ENCODE results near the gene TFAP2C.
"Not testable (repeated sequence)": the region's sequence is repeated elsewhere in the genome, so short reads cannot be mapped to it uniquely, and the experiment has no call there.

The TFAP2C gene

DNA sequence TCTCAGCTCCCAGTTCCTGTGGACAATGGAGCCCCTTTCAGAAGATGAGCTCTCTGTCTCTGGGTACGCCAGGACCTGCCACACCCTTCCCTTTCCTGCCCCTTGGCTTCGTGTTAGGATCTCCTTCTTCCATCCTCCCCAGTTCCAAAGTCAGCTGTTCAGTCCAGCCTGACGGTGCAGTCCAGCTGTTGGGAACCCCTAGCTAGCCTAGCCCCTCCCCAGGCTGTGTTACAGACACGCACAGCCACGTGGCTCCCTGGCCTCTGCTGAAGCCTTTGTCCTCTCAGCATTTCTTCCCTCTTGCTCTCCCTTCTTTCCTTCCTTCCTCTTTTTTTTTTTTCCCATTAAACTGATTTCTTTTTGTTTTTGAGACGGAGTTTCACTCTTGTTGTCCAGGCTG, 12.4 kb upstream of the TFAP2C start:
- DNase-seq (ENCODE audit: low spot score) = no peak

DNA sequence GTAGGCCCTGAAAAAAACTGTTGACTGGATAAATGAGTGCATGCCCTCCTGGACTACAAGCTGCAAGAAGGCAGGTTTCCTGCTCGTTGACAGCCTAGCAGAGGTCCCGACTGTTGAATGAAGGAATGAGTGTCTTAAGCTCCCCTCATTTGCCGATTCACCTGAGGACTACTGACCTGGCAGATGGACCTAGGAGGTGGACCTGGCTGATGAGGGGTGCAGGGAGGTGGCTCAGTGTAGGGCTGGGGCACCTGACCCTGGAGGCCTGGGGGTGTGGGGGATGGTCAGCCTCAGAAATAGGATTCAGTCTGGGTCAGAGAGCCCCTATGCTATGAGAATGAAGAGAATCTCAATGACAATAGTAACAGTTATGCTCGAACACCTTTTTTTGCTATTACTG, 11.6 kb upstream of the TFAP2C start:
- no peak for DNase-seq (ENCODE audit: low spot score)

DNA sequence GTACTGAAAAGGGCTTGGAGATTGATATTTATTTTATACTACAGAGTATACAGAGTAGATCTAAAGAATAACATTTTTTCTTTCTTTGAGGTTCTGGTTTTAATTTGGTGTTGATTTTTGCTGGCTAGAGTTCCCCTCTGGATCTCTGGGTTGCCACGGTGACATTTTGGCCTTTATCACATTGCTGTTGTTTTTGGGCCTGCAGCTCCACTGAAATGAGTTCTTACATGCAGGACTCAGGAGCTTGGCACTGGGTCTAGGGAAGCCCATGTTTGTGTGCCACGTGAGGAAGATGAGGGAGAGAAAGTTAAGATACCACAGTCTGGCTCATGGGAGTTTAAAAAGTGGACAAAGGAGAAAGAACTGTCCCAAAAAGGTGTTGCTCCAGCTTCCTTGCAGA, 7.4 kb upstream of the TFAP2C start:
- no peak for DNase-seq (ENCODE audit: low spot score)

DNA sequence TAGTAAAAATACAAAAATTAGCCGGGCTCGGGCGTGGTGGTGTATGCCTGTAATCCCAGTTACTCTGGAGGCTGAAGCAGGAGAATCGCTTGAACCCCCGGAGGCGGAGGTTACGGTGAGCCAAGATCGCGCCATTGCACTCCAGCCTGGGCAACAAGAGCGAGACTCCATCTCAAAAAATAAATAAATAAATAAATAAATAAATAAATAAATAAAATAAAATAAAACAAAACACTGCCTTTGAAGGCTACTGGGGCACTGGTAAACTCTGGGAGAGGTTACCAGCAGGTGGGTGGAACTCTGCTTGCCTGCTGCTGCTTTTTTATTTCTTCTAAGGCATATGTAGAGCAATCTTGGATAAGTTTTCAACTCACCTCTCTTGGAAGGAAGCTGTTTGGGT, 5.2 kb upstream of the TFAP2C start:
- not testable (repeated sequence) for DNase-seq (ENCODE audit: low spot score)

DNA sequence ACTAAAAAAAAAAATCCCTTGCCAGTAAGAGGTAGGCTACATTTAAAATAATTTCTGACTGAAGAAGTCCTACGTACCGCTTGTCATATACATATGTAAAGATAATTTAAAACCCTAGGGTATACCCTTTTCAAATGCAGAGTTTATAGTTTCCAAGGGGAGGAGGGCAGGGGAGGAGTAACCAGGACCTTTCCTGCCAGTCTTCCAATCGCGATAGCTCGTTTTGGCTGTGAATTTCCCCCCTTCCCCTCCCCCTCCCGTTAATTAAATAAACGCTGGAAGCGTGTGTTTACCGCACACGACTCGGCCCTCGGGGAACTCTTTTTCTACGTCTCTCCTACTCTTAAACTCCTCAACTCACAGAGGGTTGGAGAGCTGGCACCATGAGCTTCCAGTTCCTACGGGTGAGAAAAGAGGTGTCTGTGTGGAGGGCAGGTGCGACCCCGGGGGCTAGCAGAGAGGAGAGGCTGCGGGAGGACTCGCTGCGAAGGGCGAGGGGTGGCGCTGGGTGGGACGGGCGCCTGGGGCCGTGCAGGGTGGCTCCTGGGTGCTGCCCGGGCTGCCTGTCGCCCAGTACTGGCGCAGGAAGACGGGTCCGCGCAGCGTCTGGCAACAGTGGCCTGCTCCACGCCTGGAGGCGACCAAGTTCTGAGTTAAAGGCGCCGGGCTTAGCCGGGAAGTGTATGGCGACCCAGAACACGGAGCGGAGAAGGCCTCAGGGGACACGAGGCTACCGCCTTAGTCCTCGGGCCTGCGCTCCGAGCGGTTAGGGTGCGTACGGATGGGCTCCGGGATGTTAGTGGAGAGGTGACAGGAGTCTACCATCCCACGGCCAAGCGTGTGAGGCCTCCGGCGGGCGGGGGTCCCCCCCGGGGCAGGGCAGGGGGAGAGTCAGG, 4.1 kb upstream of the TFAP2C start:
- DNase-seq (ENCODE audit: low spot score) = no peak

DNA sequence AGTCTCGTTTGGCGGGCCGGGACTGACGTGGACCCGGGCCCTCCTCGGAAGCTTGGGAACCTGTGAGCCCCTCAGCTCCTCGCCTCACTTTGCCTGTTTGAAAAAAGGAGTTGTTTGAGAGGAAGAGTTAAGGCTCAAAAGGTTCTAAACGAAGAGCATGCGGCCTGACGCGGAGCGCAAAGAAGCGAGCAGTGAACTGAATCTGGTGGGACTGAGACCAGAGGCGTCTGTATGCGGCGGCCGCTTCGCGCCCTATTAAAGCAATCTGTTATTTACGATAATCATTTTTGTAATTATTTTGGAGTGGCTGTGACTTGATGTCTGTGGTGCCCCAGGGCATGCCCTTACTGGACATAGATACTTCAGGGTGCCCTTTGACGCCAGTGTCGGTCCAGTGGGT, 3.3 kb upstream of the TFAP2C start:
- DNase-seq (ENCODE audit: low spot score) = no peak

DNA sequence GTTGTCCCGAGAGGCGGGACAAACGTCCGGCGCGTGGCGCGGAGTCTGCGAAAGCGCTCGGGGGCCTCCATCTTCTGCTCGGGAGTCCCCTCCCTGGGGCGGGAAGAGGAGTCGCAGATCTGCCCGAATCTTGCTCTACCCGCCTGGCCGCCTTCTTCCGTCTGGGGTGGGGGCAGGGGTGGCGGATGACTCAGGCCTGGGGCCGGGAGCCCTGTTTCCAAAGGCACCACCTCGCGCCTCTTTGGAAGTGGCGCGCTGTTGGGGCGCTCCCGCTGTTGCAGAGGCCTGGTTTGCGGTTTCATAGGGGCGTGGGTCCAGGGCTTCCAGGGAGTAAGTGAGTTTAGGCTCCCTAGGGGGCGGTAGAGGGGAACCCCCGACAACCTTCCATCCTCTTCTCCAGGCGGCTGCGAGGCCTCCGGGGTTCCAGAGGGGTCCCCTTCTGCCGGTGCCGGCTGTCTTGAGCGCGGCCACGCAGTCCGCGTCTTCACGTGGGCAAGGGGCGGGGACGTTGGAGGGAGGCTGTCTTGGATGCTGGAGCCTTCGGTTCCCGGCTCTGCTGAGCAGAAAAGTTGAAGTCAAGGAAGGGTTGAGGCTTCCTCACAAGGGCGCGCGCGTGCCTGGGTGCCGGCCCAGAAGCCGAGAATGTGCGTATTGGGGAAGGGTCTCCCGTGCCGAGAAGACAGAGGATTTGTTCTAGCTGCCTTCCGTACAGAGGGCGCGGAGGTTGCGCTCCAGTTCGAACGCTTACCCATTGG, 2.6 kb upstream of the TFAP2C start:
- no peak for DNase-seq (ENCODE audit: low spot score)

DNA sequence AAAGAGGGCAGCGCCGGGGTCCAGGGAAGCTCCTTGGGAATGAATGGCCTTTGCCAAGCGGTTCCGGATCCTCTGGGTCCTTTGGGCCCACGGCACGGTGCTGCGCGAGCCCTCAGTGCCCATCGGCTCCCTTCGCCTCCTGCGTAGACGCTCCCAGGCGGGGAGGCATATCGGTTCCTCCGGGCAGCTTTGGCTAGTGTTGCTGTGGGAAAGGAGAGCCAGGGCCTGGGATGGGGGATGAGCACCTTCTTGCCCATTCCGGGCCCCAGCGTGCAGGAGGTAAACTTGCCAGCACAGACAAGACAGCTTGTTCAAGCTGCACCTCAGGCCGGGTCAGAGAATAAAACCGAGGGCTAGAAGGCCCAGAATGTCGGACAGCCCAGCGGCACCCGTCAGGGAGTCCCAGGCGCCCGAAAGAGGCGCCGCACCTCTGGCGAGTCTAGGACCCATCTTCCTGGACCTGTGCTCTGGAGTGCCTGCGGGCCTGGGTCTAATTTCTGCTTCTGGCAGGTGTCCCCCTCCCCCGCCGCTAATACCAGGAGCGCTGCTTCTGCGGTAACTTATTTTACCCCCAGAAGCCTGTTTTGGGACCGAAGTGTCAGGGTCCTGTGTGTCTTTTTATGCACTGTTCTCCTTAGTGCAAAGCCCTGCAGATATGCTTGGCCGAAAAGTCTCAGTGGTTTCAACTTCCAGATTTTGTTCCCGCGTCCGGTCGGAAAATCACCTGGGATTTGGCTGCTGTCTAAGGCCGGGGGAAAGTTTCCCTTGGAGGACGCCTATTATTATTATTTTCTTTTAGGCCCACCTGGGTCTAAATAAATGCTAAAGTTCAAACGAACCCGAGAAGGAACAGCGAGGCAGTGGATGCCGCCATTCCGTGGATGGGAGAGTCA, 1.7 kb upstream of the TFAP2C start:
- DNase-seq (ENCODE audit: low spot score) = no peak

DNA sequence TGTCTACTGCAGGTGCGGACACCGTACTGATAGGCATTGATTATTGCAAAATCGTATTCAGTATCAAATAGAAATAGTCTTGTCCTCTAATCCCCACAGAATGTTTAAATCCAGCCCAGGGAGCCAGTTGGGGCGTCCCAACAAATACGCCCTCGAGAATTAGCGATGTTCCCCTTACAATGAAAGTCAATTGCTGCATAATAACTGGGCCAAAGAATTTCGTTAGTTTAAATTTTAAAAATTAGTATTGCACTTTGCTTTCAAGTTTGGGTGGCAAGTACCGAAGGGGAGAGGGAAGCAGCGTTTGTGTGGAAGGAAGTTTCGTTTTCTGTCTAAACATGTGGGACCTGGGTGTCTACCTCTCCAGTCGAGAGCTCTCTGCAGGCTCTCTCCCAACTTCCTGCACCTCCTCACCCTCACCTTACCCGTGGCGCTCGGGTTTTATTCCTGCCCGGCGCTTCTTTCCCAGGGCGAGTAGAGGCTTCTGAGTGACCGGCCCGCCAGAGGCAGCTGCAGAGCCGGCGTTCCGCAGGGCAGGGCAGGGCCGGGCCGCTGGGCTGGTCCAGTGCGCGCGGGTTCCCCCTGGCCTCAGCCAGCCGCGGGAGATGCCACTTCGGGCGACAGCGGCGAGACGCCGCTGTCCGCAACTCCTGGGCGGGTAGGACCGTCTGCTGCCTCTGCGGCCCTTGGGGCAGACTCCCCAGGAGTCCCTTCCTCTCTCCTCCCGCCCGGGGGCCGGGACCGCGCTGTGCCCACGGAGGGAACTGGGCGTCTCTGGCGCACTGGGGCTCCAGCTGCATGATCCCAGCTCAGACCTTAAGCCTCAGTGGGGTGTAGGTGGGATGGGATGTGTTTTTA, 862 bp upstream of the TFAP2C start:
- DNase-seq (ENCODE audit: low spot score) = no peak

DNA sequence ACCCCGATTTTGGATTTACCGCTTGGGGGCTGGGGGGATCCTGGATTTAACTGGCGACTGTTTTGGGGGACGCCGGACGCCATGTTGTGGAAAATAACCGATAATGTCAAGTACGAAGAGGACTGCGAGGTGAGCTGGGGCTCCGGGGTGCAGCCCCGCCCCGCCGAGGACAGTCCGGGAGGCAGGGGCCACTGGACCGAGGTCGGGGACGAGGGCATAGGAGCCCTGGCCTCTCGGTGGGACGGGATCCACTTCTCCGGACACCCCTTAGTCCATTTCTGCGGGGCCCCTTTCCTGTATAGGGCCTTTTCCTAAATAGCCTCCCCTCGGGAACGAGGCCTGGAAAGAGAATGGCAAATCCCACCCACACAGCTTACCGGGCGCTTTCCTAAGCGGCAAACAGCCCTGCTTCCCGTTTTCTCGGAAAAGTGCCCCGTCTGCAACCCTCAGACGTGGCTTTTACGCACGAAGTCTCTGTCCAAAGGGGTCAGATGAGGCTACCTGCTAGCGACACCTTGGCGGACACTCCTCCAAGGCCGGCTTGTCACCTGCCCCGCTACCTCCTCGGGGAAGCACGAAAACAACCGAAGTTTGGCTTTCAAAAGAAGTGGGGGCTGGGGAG, 469 bp downstream of the TFAP2C start:
- DNase-seq (ENCODE audit: low spot score) = no peak

DNA sequence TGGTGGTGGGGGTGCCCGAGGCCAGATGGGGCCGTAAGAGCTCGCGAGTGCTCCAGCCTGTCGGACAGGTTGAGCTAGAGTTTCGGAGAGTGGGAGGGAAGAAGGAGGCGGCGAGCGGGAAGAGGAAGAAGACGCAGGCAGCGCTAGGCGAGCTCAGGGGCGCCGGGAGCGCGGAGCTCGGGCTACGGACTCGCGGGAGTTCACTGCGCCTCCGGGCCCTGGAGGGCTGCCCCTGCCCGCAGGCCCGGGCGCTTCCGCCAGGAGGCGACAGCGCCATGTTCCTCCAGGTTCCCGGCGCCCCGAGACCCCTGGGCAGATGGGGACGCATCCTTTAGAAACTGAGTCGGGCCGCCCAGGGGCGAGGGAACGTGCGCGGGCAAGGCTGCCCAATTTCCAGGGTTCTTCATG, 984 bp downstream of the TFAP2C start:
- no peak for DNase-seq (ENCODE audit: low spot score)

DNA sequence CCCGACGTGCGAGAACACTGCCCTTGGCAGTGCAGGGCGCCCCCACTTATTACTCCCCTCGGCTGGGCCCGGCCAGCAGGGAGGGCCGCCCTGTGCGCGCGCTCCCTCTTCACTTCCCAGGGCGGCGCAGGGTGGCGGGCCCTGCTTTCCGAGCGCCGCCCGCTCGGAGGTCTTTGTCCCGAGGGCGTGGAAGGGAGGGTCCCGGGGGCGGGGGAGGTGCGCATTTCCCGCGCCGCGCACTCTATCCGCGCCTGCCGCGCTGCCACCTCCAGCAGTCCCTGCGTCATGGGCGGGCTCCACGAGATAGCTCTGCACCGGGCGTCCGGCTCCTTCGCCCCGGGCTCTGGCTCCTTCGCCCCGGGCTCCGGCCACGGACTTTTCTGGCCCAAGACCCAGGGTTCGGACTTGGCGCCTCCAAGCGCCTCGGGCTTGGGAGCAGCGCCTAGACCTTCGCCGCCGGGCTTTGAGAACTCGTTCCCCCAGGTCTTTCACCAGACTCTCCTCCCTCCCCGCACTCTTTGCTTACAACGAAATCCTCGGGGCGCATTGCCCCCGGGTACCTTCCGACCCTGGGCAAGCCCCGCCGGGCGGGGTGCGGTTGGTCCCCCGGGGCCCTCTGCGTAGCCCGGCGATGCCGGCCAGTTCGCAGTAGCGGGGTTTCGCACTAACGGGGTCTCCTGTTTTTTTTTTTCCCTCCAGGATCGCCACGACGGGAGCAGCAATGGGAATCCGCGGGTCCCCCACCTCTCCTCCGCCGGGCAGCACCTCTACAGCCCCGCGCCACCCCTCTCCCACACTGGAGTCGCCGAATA, 1.6 kb downstream of the TFAP2C start:
- DNase-seq (ENCODE audit: low spot score) = no peak

DNA sequence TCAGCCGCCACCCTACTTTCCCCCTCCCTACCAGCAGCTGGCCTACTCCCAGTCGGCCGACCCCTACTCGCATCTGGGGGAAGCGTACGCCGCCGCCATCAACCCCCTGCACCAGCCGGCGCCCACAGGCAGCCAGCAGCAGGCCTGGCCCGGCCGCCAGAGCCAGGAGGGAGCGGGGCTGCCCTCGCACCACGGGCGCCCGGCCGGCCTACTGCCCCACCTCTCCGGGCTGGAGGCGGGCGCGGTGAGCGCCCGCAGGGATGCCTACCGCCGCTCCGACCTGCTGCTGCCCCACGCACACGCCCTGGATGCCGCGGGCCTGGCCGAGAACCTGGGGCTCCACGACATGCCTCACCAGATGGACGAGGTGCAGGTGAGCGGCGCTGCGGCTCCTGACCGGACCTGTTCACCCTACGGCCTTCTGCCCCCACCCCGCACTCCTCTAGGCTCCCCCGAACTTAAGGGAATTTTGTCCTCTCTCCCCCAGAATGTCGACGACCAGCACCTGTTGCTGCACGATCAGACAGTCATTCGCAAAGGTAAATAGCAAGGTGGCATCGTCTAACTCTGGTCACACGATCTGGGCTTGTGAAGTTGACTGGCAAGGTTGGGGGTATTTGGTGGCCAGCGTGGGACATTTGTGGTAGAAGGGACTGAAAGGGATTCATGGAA, 2.3 kb downstream of the TFAP2C start:
- no peak for DNase-seq (ENCODE audit: low spot score)

DNA sequence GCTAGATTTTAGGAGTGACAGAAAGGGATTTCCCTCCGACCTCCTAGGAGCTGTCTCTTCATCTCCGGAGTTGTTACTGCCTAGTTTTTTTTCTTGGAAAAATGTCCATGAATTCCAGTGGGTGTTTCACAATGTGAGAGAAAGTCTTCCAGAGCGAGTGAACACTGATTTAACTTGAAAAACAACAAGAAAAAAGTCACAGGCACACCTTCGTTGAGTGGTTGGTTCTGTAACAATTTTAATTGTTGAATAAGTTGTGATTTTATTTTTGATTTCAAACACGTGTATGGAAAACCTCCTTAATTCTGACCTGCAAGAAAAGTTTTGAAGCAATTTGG, 2.9 kb downstream of the TFAP2C start:
- no peak for DNase-seq (ENCODE audit: low spot score)

DNA sequence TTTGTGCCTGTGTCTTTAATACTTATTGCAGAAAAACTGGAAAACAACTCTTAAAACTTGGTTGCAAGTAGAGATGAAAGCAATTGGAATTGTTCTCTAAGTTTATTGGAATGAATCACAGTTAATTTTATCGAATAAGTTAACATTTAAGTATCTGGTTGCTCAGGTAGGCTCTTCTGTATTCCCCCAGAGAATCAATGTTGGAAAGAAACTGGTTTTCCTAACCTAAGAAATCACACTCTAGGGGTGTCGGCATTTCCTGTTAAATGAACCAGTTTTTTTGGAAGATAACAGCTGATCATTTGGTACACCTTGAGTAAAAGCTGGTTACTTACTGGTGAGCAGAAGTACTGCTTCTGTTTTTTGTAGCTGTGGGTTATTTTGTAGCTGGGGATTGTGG, 5.2 kb downstream of the TFAP2C start:
- no peak for DNase-seq (ENCODE audit: low spot score)

DNA sequence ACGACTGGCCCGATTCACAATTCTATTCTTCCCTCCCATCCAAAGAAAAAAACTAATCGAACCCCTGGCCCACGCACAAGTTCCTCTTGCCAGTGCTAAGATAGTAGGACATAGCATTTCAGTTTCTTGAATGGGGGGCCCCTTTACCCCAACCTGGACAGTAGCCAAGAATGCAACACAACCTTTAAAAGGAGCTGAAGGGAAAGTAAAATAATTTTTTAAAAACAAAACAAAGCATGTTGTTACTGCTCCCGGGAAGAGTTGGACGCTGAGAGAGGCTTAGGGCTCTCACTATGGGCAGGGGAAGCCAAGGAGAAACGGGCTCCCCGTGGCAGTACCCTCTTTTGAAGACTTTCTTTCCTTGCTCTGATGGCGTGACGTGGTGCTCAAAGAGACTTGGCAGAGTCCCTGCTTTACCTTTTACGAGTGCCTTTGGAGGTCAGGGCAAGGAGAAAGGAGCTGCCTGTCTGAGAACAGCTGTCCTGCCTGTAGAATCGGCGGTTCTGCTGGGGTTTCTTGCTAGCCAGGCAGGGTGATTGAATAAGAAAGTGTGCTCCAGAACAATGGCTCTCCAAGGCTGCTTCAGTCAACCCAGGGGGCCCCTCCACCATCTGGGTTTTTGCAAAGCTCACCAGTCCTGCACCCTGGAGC, 5.8 kb downstream of the TFAP2C start:
- DNase-seq (ENCODE audit: low spot score) = no peak

DNA sequence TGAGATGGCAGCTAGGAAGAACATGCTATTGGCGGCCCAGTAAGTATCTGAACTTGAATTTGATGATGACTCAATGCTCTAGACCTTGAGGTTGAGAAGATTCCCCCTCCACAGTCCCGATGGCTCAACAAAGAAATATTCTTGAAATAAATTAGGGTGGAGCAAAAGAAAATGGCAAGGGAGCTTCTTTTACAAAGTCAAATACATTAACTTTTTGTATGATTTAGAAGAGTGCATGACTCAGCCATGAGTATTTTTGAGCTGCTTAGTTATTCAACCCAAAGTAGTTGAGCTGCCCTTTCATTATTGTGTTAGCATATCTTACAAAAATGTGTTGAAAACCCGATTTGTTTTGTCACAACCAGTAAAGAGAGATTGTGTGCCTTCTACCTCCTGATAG, 7.6 kb downstream of the TFAP2C start:
- no peak for DNase-seq (ENCODE audit: low spot score)

DNA sequence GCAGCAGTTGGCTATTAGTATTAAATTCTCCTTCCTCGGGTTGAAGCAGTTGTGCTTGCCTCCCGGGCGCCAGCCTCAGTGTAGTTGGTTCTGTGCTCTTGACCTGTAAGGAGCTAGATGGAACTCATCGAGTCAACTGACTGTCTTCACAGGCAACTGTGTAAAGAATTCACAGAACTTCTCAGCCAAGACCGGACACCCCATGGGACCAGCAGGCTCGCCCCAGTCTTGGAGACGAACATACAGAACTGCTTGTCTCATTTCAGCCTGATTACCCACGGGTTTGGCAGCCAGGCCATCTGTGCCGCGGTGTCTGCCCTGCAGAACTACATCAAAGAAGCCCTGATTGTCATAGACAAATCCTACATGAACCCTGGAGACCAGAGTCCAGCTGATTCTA, 8.5 kb downstream of the TFAP2C start:
- no peak for DNase-seq (ENCODE audit: low spot score)

DNA sequence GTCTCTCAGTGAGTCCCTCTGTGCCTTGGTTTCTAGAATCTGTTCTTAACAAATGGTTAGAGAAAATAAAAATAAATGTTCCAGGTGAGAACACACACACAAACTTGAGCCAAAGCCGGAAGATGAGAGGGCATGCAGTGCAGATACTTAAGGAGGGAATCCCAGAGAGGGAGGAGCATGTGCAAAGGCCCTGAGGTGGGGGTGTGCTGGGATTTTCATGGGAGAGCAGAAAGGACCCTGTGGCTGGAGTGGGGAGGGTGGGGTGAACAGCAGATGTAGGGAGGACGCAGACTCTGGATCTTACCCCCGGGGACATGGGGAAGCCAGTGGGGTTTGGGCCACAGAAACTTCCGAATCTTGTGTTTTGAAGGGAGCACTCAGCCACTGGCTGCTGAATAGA, 17.5 kb downstream of the TFAP2C start:
- DNase-seq (ENCODE audit: low spot score) = no peak

Data from globus pallidus (tissue), 1 donor.